HG02884 (cell line): ENCODE results near the gene IRS2.
"Not testable (repeated sequence)": the region's sequence is repeated elsewhere in the genome, so short reads cannot be mapped to it uniquely, and the experiment has no call there.

Experiments used
- ATAC-seq: cut with Tn5 transposase; IDR thresholded peaks from one replicate; pipeline ENCODE4 v1.9.1; 2021; ENCODE audit warnings: mild to moderate bottlenecking, moderate library complexity; ENCODE audit not compliant: unreplicated experiment

The IRS2 gene

DNA sequence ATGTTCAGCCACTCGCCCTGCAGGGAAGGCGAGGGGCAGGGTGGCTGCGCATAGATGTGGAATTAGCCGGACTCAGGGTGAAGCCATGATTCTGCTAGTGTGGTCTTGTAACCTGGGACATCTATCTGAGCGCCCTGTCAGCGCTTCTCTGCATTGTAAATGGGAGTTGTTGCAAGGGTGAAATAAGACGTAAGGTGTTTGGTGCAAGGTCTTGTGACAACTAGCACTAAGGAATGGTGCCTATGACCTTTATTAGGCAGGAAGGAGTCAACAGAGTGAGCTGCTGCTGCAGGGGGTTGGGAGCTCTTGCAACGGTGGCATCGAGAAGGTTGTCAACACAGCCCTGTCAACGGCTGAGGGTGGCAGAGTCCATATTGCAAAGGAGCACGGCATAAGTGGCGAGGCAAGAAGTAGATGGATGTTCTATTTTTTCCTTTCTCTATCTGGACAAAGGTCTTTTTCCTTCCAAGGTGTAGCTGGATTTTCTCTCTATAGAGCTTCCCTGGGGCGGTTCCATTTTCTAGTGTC lies 49.3 kb downstream of the IRS2 start:
- ATAC-seq = no peak

GRCh38 chr13:109735436-109735966 lies 50.9 kb downstream of the IRS2 start:
- no peak for ATAC-seq

DNA sequence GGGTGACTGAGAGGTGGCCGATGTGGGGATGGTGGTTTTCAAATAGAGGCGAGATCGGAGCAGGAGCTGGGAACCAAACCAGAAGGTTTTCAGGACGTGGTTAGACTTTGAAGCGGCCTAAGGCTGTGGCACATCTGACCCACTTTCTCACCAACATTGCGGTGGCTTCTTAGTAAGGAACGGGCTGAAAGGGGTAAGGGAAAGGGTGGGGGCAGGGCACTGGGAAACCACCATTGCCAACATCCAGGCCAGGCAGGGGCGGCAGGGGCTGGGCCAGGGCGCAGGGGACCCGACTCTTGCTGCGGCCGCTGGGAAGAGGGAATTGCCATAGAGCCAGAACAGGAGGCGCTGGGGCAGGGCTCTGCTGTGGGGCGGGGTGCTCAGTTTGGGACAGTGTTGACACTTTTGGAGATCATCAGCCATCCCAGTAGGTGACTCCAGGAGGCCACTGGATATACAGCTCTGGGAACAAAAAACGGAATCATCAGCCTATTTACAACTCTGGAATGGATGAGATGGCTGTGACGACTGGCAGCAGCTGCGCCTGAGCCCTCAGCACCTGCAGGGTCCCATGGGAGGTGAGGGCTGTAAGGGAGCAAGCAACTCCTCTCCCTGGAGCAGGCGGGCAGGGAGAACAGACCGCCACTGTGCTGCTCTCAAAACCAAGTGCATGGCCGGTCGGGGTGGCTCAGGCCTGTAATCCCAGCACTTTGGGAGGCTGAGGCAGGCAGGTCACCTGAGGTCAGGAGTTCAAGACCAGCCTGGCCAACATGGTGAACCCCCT lies 52.2 kb downstream of the IRS2 start:
- no peak for ATAC-seq

- no peak for ATAC-seq
These were observed 52.8 kb downstream of the IRS2 start for GRCh38 chr13:109733550-109733949.

GRCh38 chr13:109732470-109733170 lies 53.8 kb downstream of the IRS2 start:
- not testable (repeated sequence) for ATAC-seq

DNA sequence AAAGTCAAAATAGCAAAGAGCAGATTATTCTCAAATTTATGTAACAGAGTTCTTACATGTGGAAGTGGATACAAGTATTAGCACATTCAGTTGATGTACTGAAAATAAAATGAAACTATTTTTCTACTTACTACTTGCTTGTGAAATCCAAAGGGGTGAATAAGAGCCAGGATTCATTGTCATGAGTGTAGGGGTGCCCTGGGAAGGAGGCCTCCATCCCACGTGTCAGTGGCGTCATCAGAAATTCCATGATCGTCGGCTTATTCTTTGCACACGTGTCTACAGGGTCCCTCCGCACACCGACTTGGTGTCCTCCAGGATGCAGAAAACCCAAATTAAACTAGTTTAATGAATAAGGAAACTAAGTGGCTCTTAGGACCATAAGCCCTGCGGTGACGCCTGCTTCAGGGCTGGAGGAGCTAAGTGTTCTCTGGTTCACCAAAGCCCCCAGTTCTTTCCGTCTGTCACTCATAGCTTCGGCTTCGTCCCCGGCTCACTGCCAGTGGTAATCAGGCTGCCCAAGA lies 55.5 kb downstream of the IRS2 start:
- ATAC-seq = no peak

- no peak for ATAC-seq
These were observed 57.3 kb downstream of the IRS2 start for GRCh38 chr13:109728791-109729731.

- no peak for ATAC-seq
These were observed 58.3 kb downstream of the IRS2 start for GRCh38 chr13:109728061-109728460.

DNA sequence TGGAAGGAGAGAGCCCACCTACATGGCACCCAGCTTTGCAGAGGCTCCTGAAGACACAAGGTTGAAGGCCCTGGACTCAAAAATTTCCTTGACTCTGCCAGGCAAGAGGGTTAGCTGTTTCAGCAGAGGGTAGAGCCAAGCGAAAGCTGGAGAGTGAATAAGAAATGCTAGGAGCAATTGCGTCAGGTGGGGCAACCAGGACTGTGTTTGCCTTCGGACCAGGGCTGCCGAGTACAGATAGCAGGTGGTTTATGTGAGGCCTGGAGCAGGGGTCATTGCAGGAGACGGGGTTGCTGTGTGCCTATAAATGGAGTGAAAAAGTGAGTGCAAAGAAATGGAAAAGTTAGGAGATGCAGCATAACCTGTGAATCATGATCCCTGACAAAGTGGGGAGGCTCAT lies 59.1 kb downstream of the IRS2 start:
- ATAC-seq = no peak

DNA sequence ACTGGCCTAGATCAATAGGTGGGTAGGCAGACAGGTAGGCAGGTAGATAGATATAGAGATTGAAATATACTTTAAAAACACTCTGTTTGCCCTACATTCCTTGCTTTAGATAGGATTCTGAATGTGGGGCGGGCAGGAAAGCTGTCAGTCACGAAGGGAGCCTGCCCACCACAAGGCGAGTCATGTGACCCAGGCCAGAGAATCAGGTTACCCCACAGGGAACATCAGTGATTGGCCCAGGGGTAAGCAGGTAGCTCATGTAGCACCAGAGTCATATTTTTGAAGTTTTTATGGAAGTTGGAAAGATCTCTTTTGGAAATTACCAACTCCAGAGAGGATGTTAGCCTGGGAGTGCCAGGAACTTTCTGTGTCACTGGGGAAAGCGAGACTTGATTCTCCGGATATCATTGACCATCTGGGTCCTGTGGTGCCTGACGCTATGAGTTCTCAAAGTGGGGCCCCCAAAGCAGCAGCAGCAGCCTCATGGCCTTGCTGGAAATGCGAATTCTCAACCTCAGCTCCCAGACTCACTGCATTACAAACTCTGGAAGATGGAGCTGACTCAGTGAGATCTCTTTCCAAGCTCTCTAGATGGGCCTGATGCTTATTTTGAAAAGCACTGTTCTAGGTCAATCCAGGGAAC lies 60.3 kb downstream of the IRS2 start:
- ATAC-seq = no peak

DNA sequence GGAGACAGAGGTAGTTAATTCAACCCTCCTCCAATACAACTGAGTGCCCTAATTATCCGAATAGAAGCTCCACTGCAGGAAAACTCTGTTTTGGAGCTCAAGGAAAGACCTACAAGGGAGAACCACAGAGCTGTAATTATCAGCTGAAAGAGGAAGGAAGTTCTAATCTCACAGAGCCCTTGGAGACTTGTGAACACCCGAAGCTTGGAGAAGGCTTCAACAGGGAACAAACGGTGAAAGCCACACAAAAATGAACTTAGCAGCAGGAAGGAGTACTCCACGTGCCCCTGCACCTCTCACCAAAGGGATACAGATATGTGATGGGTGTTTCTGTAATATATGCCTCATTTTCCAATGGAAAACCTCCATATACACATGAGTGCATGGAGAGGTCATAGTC lies 61.1 kb downstream of the IRS2 start:
- ATAC-seq = no peak

DNA sequence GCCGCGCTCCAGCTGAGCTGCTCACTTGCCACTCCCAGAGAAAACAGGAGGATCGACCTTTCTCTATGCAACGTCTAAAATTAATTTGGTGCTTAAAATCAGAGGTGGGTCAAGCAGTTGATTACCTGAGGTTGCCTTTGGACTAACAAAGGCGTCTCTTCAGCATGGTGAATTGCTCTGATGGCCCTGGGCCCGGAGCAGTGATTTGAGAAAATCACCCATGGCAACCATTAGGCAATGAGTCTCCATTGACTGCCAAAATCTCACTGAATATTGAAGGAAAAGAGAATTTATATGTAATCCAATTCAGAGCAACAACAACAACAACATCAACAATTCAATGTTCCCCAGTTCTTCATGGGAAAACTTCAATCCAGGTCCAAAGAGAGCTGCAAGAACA lies 61.8 kb downstream of the IRS2 start:
- ATAC-seq = no peak

DNA sequence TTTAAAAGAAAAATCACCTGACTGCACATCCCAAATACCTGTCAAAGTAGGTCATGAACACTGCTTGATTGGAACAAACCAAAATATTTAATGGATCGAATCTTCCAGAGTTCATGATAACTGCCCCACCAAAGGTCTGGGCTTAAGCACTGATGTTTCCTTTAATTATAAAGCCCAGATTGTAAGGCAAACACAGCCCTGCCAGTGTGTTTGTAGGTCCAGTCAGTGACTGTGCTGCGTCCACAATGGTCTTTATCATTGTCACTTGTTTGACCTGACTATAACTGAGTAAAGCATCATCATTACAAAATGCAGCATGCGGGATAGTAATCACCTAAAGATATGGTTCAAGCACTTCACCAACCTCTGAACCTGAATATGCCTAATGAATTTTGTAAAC lies 63.3 kb downstream of the IRS2 start:
- no peak for ATAC-seq

DNA sequence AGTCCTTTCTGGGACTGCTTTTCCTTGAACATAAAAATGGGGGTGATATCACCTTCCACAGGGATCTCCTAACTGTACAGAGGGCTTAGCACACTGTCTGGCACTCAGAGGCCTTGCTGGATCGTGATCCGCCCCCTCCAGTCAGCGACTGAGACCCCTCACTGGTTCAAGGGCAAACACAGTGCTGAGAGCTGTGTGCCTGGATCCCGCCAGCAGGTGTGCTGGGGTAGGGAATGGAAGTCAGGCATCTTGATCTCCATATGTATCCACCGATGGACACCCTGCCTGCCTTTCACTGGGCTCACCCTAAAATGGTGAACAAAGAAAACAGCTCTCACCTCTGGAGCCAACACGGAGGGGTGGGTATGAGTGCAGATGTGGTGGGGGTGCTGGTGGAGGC lies 64.3 kb downstream of the IRS2 start:
- no peak for ATAC-seq

- ATAC-seq = no peak
These were observed 65.6 kb downstream of the IRS2 start for GRCh38 chr13:109720758-109721184.

GRCh38 chr13:109719962-109720646 lies 66.3 kb downstream of the IRS2 start:
- ATAC-seq = no peak

- ATAC-seq = no peak
These were observed 67.7 kb downstream of the IRS2 start for GRCh38 chr13:109718726-109719125.

- ATAC-seq = no peak
These were observed 68.7 kb downstream of the IRS2 start for GRCh38 chr13:109717686-109718085.

- ATAC-seq = no peak
These were observed 70.5 kb downstream of the IRS2 start for GRCh38 chr13:109715902-109716301.

DNA sequence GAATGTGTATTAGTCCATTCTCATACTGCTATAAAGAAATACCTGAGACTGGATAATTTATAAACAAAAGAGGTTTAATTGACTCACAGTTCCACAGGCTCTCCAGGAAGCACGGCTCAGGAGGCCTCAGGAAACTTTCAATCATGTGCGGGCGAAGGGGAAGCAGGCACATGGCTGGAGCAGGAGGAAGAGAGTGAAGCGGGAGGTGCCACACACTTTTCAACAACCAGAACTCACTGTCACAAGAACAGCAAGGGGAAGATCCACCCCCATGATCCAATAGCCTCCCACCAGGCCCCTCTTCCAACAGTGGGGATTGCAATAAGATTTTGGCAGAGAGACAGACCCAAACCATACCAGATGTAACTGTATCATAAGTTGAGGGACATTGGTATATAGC lies 72.7 kb downstream of the IRS2 start:
- no peak for ATAC-seq
